Coronary artery (tissue), 2 donors: ENCODE measurements around the gene EEFSEC.

Source experiments
- DNase-seq: peaks from one replicate; pipeline ENCODE4 v3.0.0-alpha.2; 2017; ENCODE audit warnings: low spot score
- H3K27ac ChIP-seq, 2 donors: fragments of 200-600 bp; sonication (generic); one replicate each; pipeline ENCODE4 v1.5.1; 2016 to 2019
- H3K4me3 ChIP-seq: fragments of 200-600 bp; sonication (generic); 2 replicates; pipeline ENCODE4 v1.5.1; 2016; ENCODE audit warnings: mild to moderate bottlenecking, moderate library complexity
- CTCF ChIP-seq: fragments of 200-600 bp; sonication (generic); IDR thresholded peaks from one replicate; pipeline ENCODE4 v1.5.1; 2019; ENCODE audit warnings: antibody characterized with exemption

EEFSEC gene

GRCh38 chr3:128349963-128350599, 196.8 kb downstream of the EEFSEC start:
- no peak for DNase-seq
- Histone ChIP-seq H3K27ac (no peak overlapping the region), H3K4me3 (no peak overlapping the region)
- no peak for TF ChIP-seq CTCF

- H3K27ac ChIP-seq = no peak overlapping the region
- no peak overlapping the region for H3K4me3 ChIP-seq
- no peak for TF ChIP-seq CTCF
- DNase-seq = no peak
These were observed 198.3 kb downstream of the EEFSEC start for GRCh38 chr3:128351546-128351945.

- no peak for TF ChIP-seq CTCF
- no peak for DNase-seq
- Histone ChIP-seq H3K27ac (no peak overlapping the region), H3K4me3 (no peak overlapping the region)
These were observed 199.0 kb downstream of the EEFSEC start for GRCh38 chr3:128352326-128352725.

GRCh38 chr3:128353361-128353965, 200.2 kb downstream of the EEFSEC start:
- H3K27ac ChIP-seq = no peak overlapping the region
- no peak for DNase-seq
- no peak overlapping the region for H3K4me3 ChIP-seq
- no peak for TF ChIP-seq CTCF

GRCh38 chr3:128353991-128354687, 200.9 kb downstream of the EEFSEC start:
- DNase-seq = no peak
- TF ChIP-seq CTCF = no peak
- H3K4me3 ChIP-seq = no peak overlapping the region
- H3K27ac ChIP-seq = no peak overlapping the region

- DNase-seq = no peak
- H3K4me3 ChIP-seq = no peak overlapping the region
- no peak overlapping the region for H3K27ac ChIP-seq
- no peak for TF ChIP-seq CTCF
These were observed 201.7 kb downstream of the EEFSEC start for GRCh38 chr3:128354788-128355542.
